Measurements from ENCODE around the gene PCDHGA2. TPM values are rescaled to one million over a fixed set of nuclear protein-coding genes. Genes with fewer than 3 reads are reported as not detected.

Gene PCDHGA2
- total and polyA plus RNA-seq, 9 of the 15 experiments (the other 6 are each of a cell fraction or from before 2014, with no cell fraction given): 0.07 to 0.27 (median 0.15) TPM; not detected in 2

- TF ChIP-seq ZKSCAN8 (CRISPR knock-in tag; IDR thresholded peaks at IDR 0.05) (no peak), SNRNP70 (optimal IDR thresholded peaks at IDR 0.05; ENCODE audit: low read depth, low read length) (no peak), KAT7 (CRISPR knock-in tag; IDR thresholded peaks at IDR 0.05; ENCODE audit: borderline replicate concordance) (no peak), CXXC5 (CRISPR knock-in tag; IDR thresholded peaks at IDR 0.05) (peak; percentile 91), ZC3H4 (CRISPR knock-in tag; IDR thresholded peaks at IDR 0.05; ENCODE audit: borderline replicate concordance) (no peak)
These were observed 18.1 kb upstream of the PCDHGA2 start, which contains the start of gene TAF7 (continued) for GRCh38 chr5:141320225-141321169.

GRCh38 chr5:141322261-141322660, 16.3 kb upstream of the PCDHGA2 start:
- no peak for DNase-seq (ENCODE audit: extremely low read depth in 1 of 4, low spot score in 3 of 4)
- Histone ChIP-seq H3K4me2 (ENCODE audit: insufficient read depth, low read length) (no peak overlapping the region), H3K36me3 (ENCODE audit: control insufficient read depth, insufficient read depth, low read length) (peaks cover 23% of the 10 kb centered on the region), H3K9me1 (ENCODE audit: control insufficient read depth, insufficient read depth, low read length) (no peaks in the 10 kb centered on the region), H3K9me3 (replicated peaks; ENCODE audit: control insufficient read depth, insufficient read depth, low read depth, low read length) (peaks cover 22% of the 10 kb centered on the region), H3K4me1 (replicated peaks in 1 of 2; ENCODE audit: control insufficient read depth in 2 of 2, insufficient read depth in 2 of 2, low read length in 2 of 2) (peaks cover 0 to 9% of the 10 kb centered on the region in 2 experiments; a peak in 1 of 5 replicates), H3K79me2 (ENCODE audit: control insufficient read depth, insufficient read depth, low read length) (peaks cover 29% of the 10 kb centered on the region), H3K4me3 (no peak overlapping the region), H4K20me1 (replicated peaks; ENCODE audit: control insufficient read depth, insufficient read depth, low read length) (no peaks in the 10 kb centered on the region), H3K27me3 (ENCODE audit: control insufficient read depth in 2 of 2, insufficient read depth in 2 of 2, low read length in 2 of 2) (no peaks in the 10 kb centered on the region; a peak in 1 of 5 replicates), H3K9ac (ENCODE audit: insufficient read depth in 1 of 2, low read depth in 2 of 2, low read length in 2 of 2) (no peak overlapping the region), H2AFZ (ENCODE audit: low read depth, low read length) (no peak overlapping the region), H3K27ac (ENCODE audit: extremely low read depth, low read depth, low read length) (no peak overlapping the region)
- ATAC-seq: no peak
- in situ Hi-C loops (cut with MboI) (no loop called here), intact Hi-C loops (cut with micrococcal nuclease) (loop anchor here (10.0 kb wide), 1 partner anchor 107 kb away; the partner anchor contains the start of gene PCDHB13)
- 72% methylated on average over 3 of the region's 3 CpGs for WGBS (ENCODE audit: insufficient coverage, low coverage, missing lambda C conversion rate)
- ChIA-PET POLR2A (no interaction called here), CTCF (ENCODE audit: low intra/inter-chr PET ratio) (interaction anchor here (0.6 kb wide), 1 partner anchor 316 kb away, joined by 3 read pairs; no protein-coding TSS in a partner anchor)
- TF ChIP-seq CHD2 (IDR thresholded peaks at IDR 0.05; ENCODE audit: low read depth, low read length): no peak
- TF ChIP-seq MEIS2 (IDR thresholded peaks at IDR 0.05; ENCODE audit: partially characterized antibody): no peak
- TF ChIP-seq CSDE1 (IDR thresholded peaks at IDR 0.05): no peak
- TF ChIP-seq XRCC4 (IDR thresholded peaks at IDR 0.05; ENCODE audit: extremely low read depth, insufficient read depth, insufficient read length): no peak
- no peak for TF ChIP-seq PREB (CRISPR knock-in tag; IDR thresholded peaks at IDR 0.05)
- TF ChIP-seq ZNF436 (CRISPR knock-in tag; IDR thresholded peaks at IDR 0.05): no peak
- TF ChIP-seq ESRRB (CRISPR knock-in tag; IDR thresholded peaks at IDR 0.05; ENCODE audit: borderline replicate concordance): no peak
- no peak for TF ChIP-seq BCLAF1 (IDR thresholded peaks at IDR 0.05; ENCODE audit: borderline replicate concordance in 1 of 2, control insufficient read depth in 1 of 2, low read depth in 2 of 2, low read length in 1 of 2)
- FAIRE-seq: no peak
- BruUV-seq (replicated peaks): no TSS peak
